ENCODE data around the gene ACE.

ACE gene

DNA sequence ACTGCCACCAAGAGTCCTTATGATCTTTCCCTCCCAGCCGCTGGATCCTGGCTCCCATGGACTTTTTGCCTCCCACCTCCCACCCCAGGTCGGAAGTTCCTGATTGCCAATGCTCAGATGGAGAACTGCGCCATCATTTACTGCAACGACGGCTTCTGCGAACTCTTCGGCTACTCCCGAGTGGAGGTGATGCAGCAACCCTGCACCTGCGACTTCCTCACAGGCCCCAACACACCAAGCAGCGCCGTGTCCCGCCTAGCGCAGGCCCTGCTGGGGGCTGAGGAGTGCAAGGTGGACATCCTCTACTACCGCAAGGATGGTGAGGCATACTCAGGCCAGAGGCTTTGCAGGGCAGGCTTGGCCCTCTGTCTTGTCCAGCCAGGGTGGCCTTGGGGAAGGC lies 47.2 kb downstream of the ACE start:
- TF ChIP-seq, protein P1, sequence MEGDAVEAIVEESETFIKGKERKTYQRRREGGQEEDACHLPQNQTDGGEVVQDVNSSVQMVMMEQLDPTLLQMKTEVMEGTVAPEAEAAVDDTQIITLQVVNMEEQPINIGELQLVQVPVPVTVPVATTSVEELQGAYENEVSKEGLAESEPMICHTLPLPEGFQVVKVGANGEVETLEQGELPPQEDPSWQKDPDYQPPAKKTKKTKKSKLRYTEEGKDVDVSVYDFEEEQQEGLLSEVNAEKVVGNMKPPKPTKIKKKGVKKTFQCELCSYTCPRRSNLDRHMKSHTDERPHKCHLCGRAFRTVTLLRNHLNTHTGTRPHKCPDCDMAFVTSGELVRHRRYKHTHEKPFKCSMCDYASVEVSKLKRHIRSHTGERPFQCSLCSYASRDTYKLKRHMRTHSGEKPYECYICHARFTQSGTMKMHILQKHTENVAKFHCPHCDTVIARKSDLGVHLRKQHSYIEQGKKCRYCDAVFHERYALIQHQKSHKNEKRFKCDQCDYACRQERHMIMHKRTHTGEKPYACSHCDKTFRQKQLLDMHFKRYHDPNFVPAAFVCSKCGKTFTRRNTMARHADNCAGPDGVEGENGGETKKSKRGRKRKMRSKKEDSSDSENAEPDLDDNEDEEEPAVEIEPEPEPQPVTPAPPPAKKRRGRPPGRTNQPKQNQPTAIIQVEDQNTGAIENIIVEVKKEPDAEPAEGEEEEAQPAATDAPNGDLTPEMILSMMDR (IDR thresholded peaks at IDR 0.05; ENCODE audit: insufficient read depth, low read depth, low read length, missing control alignments): no peak
- DNase-seq (ENCODE audit: low read depth): no peak
- H3K4me3 ChIP-seq (ENCODE audit: low read length): no peak overlapping the region

DNA sequence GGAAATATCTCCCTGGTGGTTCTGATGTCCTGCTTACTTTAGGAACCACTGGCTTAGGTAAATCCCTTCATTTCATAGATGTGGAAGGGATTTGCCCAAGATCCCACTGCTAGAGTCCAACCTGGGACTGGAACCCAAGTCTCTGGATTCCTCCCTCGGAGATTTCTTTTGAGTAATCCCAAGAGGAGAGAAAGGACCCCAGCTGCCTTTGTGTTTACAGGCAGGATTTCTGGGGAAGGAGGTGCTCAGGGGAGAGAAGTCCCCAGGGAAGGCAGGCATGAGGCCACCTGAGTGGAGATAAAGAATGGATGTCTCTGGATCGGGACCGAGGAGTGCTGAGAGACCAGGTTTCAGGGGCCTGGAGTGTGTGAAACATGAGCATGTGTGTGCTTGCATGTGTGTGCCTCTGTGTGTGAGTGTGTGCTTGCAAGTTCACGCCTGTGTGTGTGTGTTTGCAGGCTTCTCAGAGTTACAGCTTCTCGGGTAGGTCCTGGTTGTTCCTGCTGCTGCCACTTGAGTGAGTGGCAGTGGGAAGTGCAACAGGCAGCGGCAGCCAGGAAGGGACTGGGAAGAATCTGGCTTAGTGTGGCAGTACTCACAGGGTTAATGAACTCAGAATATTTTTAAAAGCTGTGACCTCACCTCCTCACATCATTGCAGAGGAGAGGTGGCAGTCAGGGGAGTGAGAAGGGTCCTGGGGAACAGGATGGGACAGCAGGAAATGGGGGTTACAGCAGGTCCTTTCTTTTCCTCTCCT lies 48.5 kb downstream of the ACE start:
- H3K4me3 ChIP-seq (ENCODE audit: low read length): no peak overlapping the region
- DNase-seq (ENCODE audit: low read depth): no peak
- TF ChIP-seq, protein P1 (IDR thresholded peaks at IDR 0.05; ENCODE audit: insufficient read depth, low read depth, low read length, missing control alignments): no peak

DNA sequence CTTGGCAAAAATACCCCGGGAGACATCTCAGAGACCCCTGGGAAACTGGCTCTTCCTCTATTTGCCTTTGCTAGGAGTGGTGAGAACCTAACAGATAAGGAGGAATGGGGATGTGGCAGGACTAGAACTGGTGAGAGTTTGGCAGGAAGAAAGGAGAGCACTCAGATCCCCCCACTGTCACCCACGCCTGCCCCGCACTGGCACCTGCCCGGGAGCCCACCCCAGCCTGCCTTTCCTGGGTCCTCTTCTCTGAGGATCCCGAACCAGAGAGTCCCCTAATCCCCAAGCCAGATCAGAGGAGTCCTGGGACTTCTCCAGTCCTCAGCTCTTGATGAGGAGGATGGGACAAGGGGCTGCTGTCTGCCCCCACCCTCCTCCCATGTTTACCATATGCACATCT lies 50.0 kb downstream of the ACE start:
- no peak overlapping the region for H3K4me3 ChIP-seq (ENCODE audit: low read length)
- DNase-seq (ENCODE audit: low read depth): no peak
- TF ChIP-seq, protein P1 (IDR thresholded peaks at IDR 0.05; ENCODE audit: insufficient read depth, low read depth, low read length, missing control alignments): no peak

DNA sequence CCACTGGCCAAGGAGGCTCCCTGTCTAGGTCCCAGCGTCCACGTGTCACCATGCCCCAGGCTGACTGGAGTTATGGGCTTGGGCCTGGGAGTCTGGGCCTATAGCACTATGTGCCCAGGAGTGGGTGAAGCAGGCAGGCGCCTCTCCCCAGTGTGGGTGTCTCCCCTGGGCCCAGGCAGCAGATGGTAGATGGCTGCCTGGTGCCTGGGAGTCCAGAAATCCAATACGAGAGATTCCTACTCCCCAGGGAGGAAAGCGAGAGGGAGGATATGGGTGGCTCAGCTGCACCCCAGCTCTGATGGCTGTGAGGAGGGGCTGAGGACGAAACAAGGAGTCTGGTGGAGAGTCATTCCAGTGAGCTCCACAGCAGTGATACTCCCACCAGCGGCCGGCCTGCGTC lies 51.3 kb downstream of the ACE start:
- H3K4me3 ChIP-seq (ENCODE audit: low read length): no peak overlapping the region
- TF ChIP-seq, protein P1 (IDR thresholded peaks at IDR 0.05; ENCODE audit: insufficient read depth, low read depth, low read length, missing control alignments): no peak
- DNase-seq (ENCODE audit: low read depth): no peak

DNA sequence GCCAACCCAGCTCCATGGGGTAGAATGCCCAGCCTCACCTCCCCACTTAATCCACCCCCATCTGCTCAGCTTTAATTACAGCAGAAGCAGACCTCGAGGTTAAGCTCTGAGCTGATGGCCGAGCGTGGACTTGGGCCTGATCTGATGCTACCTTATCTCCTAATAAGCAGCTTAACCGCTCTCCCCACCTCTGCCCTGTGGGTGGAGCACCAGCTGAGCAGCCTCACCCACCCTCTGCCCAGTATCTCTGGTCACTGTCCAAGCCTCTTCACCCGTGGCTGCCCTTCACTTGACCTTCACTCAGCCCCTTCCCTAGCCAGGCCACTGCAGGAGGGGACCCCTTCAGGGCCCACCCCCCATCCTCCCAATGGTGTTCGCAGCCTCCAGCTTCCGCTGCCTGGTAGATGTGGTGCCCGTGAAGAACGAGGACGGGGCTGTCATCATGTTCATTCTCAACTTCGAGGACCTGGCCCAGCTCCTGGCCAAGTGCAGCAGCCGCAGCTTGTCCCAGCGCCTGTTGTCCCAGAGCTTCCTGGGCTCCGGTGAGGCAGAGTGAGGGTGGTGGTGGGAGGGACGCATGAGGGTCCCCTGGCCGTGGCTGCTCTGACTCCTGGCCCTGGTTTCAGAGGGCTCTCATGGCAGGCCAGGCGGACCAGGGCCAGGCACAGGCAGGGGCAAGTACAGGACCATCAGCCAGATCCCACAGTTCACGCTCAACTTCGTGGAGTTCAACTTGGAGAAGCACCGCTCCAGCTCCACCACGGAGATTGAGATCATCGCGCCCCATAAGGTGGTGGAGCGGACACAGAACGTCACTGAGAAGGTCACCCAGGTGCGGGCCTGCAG lies 53.1 kb downstream of the ACE start:
- DNase-seq (ENCODE audit: low read depth): no peak
- no peak overlapping the region for H3K4me3 ChIP-seq (ENCODE audit: low read length)
- TF ChIP-seq, protein P1 (IDR thresholded peaks at IDR 0.05; ENCODE audit: insufficient read depth, low read depth, low read length, missing control alignments): no peak

DNA sequence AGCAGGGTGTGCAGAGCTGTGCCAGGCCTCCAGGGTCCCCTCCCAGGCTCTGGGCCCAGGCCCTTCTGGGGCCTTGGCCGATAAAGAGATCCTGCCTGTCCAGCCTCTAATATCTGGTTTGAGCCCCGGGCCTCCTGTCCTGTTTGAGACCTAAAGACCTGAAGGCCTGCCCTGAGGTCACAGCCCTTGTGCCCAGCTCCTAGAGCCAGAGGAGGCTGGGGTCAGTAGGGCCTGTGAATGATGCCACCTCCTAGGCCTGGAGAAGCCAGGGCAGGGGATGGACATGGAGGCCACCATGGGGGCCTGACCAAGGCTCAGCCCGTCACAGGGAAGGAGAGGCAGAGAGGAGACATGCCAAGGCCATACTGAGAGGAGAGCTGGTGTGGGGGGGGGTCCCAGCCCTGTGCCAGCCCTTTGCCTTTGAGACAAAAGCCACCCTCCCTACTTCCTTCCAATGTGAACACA lies 53.7 kb downstream of the ACE start:
- TF ChIP-seq, protein P1 (IDR thresholded peaks at IDR 0.05; ENCODE audit: insufficient read depth, low read depth, low read length, missing control alignments): no peak
- no peak for DNase-seq (ENCODE audit: low read depth)

More for the DNA sequence above, 53.7 kb downstream of the ACE start:
- no peak overlapping the region for H3K4me3 ChIP-seq (ENCODE audit: low read length)

Data from epithelial cell of esophagus (primary cell).